ENCODE data around the gene CNGB1.
"Not testable (repeated sequence)": the region's sequence is repeated elsewhere in the genome, so short reads cannot be mapped to it uniquely, and the experiment has no call there.

CNGB1 gene

DNA sequence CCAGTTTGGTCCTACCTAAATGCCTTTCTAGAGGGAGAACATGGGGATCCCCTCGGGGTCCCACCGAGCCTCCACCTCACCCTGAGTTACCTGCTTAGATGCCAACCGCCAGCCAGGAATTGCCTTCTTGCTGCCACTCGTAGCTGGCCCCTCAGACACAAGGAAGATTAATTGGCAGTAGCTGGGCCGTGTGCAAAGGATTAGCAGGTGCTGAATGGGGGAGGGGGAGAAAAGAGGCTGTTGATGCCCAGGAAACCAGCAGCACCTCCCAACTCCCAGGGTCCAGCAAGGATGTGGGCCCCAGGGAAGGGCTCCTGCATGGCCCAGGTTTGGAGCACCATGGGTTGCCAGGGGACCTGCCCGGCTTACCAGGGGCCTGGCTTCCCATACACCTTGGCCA is at the start of gene CNGB1:
TSS of gene CNGB1 (minus strand) at position 159 of the 400 bp plus-strand sequence. CDS start 3,842 bp downstream, outside the sequence.
- no peak for DNase-seq

GRCh38 chr16:58019866-58020538 is 49.1 kb upstream of the CNGB1 start:
- DNase-seq, result no peak

GRCh38 chr16:58018803-58019202 is 47.9 kb upstream of the CNGB1 start:
- no peak for DNase-seq

DNA sequence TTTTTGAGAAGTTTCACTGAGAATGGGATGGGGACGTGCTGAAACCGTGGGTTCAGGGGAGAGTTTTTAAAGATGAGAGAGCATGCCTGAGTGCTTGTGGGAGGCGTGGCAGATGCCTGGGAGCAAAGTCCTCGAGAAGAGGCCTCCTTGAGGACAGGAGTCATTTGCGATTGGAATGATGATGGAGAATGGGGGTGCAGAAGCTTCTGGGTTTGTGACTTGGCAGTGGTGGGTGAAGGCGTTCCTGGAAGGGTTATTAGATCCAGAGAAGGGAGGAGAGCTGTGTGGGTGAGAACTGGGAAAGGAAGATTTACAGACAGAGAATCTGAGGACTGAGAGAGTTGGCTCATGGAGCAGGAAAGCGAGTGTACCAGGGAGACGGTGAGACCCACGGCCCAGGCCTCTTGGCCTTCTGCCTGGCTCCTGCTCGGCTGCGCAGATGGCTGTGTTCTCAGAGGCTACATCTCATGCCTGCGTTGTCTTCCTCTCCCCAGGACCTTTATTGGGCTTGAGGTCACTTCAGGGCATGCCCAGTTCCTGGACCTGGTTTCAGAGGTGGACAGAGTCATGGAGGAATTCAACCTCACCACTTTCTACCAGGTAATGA is 46.0 kb upstream of the CNGB1 start:
- no peak for DNase-seq

DNA sequence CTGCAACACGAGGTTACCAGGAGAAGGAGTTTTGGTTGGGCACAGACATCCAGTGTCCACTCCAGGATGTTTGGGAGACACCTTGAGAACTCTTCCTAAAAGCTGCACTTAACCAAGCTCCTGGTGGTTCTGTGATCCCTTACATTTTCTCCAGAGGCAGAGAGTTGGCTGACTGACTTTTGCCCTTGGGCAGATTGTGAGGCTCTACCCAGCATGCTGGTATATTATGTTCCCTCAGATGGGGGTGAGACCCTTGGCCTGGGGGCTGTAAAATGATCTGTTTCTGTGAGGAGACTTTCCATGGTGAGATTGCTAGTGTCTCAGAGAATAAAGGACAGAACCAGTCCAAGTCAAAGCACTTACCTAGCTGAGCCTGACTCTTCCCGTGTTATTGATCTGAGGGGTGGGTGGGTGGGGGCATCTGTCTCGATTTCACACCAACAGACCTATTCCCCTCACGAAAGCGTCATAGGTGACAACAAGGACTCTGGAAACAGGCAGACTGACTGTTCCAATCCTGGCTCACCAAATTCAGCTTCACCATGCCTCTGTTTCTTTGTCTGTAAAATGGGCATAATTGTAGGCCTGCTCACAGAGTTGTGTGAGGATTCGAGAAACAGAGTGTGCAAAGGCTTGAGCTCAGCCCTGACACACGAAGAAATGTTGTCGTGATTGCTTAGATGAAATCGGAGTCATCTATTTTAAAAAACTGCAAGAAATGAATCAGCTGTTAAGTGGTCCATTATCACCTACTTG is 42.5 kb upstream of the CNGB1 start:
- DNase-seq, result no peak

- DNase-seq, result no peak
Observed at GRCh38 chr16:58012481-58012880, 41.6 kb upstream of the CNGB1 start.

GRCh38 chr16:58011652-58012051 is 40.7 kb upstream of the CNGB1 start:
- no peak for DNase-seq

GRCh38 chr16:58010886-58011285 is 40.0 kb upstream of the CNGB1 start:
- no peak for DNase-seq

GRCh38 chr16:58009856-58010416 is 39.0 kb upstream of the CNGB1 start:
- DNase-seq, result no peak

GRCh38 chr16:58004736-58005135 is 33.8 kb upstream of the CNGB1 start:
- not testable (repeated sequence) for DNase-seq

- DNase-seq, result no peak
Observed at GRCh38 chr16:58002936-58003335, 32.0 kb upstream of the CNGB1 start.

- no peak for DNase-seq
Observed at GRCh38 chr16:58002416-58002800, 31.5 kb upstream of the CNGB1 start.

- DNase-seq, result no peak
Observed at GRCh38 chr16:58001781-58002415, 31.0 kb upstream of the CNGB1 start.

GRCh38 chr16:58000706-58001676 is 30.1 kb upstream of the CNGB1 start, which contains the start of gene USB1:
Gene USB1 (plus strand): TSS chr16:58001407. CDS start chr16:58001484, 77 bp downstream.
- DNase-seq, result peak; percentile 69

GRCh38 chr16:57999971-58000705 is 29.2 kb upstream of the CNGB1 start, which contains the start of gene ZNF319:
Gene ZNF319 (minus strand): TSS chr16:58000672. CDS start chr16:57998265, 2,407 bp downstream.
- DNase-seq, result no peak

DNA sequence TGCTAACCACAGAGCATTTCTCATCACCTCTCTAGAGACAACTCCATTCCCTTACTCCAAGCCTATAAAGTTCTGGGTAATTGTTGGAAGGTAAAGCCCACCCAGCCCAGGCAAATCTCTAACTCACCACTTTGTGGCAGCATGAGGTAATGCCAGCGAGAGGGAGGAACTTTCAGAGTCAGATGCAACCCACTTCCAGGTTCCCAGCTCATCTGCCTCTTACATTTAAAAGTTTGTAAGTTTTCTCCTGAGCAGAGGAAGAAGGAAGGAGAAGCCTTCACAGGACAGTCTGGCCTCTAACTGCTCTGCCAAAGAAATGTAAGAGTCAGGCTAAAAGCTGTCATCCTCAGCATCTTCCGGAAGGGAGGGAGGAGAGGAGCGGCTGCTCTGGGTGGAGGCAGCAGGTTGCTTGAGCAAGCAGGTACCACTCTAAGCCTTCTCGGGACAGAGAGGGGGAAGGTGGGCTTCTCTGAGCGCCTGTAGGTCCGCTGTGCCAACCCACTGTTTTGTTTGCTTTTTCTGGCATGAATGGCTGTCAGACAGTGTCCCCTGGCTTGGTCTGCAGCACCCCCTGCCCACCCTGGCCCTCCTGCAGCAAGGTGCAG is 28.5 kb upstream of the CNGB1 start:
- DNase-seq, result no peak

DNA sequence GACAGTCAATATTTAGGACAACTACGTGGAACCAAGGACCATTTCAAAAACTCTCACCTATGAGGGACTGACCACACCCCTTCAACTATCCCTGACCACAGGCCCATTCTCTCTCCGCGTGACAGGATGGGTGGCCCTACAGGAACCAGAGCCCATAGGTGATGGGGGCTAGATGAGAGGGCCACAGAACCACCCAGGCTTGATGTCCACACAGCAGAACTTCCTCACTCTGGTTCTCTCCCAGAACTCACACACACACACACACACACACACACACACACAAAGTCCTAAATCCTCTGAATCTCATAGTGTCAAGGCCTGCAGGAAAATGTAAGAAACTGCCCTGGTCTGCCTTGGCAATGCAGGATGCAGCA is 28.1 kb upstream of the CNGB1 start:
- DNase-seq, result no peak

- DNase-seq, result no peak
Observed at GRCh38 chr16:57998486-57998885, 27.6 kb upstream of the CNGB1 start.

DNA sequence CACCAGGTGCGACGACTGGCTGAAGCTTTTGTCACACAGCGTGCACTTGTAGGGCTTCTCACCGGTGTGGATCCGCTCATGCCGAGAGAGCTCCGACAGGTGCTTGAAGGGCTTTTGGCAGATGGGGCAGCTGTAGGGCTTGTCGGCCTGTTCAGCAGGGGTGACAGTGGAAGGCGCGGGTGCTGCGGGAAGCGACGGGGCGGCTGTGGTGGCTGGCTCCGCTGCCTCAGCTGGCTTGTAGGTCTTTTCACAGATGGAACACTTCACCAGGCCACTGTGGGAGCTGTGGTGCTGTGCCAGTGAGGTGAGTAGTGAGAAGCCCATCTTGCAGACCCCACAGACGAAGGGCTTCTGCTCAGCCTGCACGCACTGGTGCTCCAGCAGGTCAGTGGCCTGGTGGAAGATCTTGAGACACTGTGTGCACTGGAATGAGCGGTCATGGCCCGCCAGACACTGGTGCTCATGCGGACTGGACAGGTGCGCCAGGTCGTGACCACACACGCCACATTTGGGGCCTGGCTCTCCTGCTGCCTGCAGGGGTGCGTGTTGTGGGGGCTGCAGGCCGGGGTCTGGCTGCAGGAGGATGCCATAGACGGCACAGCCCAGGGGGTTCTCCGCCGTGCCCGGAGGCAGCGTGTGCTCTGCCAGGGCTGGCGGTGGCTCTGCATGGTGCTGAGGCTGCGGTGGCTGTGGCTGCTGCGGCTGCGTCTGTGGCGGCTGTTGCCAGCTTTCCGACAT is 26.8 kb upstream of the CNGB1 start:
- no peak for DNase-seq

- DNase-seq, result no peak
Observed at GRCh38 chr16:57997176-57997527, 26.2 kb upstream of the CNGB1 start.

Measured in DMS153 (cell line).